OCI-LY3 (cell line): ENCODE measurements around the gene KISS1.

Experiments
- CTCF ChIP-seq: fragments of 200-600, 300-600 bp; sonication (generic); IDR thresholded peaks from 2 replicates; pipeline ENCODE4 v1.5.1; 2014; ENCODE audit warnings: antibody characterized with exemption, low read length, low read depth
- EZH2phosphoT487 ChIP-seq: fragments of 200-600 bp; shearing (Covaris generic); IDR thresholded peaks from 2 replicates; pipeline ENCODE4 v1.6.1; 2018; ENCODE audit warnings: antibody characterized with exemption, mixed run types, low read depth

GRCh38 chr1:204227351-204227750 lies 31.1 kb upstream of the KISS1 start:
- TF ChIP-seq CTCF (no peak), EZH2phosphoT487 (no peak)
